Measurements from ENCODE around the gene ZFAND3.

The ZFAND3 gene

DNA sequence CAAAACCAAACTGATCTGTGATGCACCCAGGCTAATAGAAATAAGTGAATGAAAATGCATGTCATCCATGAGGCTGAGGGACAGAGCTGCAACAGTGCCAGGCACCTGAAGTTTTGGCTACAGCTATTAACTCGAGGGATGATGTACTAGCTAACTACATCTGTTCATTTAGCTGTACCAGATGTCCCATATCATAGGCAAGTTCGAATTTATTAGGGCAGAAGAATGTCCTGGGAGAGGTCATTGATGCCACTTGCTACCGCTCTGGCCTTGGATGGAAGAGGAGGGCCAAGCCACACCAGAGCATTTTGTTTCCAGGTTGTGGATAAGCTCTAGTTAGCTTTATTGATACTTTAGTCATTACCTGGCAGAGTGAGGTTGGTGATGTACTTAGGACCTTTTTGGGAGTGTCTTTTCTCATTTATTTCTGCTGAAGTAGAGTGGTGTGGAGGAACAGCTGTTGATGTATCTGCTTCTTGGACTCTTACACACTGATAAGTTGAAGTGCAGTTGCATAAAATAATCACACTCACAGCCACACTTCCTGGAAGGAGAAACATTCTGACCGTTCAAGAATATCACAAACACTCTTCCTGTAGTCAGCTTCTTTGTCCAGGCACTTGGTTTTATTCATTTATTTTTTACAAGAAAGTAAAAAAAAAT lies 8.2 kb downstream of the ZFAND3 start:
- no peak for DNase-seq

DNA sequence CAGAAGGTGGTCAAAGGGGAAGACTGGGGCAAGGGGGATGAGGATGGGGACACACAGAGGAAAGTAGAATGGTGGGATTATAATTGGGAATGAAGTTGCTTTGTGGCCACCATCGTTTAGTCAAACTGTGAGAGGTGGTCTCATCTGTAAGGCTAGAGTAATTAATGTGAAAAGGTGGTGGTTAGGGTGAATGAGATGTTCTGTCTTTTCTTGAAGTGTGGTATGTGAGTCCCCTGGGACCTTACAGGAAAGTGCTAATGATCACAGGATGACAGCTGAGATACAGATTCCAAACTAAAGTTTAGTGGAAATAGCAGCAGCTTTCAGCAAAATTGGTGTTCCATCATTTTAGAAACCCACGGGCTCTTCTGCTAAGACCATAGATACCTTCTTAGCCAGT lies 10.7 kb downstream of the ZFAND3 start:
- no peak for DNase-seq

DNA sequence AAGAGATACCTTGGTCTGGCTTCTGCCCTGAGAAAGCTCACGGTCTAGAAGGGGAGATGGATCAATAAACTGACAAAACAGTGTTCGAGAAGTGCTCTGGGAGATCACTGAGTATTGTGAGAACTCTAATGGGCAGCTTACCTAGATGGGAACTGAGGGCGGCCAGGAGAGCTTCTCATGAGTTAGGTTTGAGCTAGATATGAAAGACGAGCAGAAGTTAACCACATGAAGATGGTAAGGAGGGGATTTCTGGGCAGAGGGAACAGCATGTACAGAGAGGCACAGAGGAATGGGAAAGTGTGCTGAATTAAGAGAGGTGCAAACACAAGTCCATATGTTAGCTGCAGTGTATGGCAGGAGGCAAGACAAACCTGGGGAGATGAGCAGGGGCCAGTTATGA lies 11.9 kb downstream of the ZFAND3 start:
- no peak for DNase-seq

DNA sequence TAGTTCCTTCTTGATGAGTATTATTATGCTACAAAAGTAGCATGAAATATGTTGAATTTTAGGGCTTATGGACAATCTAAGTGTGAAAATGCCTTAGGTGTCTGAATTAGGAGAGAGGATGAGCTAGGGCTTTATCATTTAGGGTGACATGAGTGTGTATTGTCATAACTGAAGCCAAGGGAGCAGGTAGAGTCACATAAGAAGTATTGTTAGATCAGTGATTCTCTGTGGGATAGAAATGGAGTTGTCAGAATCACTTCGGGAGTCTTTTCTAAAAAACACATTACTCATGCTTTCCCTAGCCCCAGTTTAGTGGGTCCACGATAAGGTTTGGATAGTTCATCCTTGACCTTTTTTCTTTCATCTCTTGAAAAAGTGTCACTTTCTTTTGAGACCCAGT lies 16.4 kb downstream of the ZFAND3 start:
- DNase-seq: no peak

DNA sequence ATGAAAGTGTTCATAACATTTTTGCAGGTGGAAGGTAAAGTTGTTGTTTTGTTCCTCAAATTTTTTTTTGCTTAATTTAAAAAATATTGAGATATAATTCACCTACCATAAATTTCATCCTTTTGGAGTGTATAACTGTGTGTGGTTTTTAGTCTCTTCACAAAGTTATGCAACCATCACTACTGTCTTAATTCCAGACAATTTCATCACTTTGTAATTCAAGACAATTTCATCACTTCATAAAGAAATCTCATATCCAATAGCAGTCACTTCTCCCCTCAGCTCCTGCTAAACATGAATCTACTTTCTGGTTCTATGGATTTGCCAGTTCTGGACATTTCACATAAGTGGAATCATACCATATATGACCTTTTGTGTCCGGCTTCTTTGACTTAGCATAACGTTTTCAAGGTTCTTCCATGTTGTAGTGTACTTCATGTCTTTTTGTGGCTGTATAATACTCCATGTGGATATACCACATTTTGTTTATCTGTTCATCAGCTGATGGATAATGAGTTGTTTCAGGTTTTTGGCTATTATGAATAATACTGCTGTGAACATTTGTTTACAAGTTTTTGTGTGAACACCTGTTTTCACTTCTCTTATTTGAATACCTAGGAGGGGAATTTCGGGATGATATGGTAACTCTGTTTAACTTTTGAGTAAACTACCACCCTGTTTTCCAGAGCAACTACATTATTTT lies 18.8 kb downstream of the ZFAND3 start:
- no peak for DNase-seq

DNA sequence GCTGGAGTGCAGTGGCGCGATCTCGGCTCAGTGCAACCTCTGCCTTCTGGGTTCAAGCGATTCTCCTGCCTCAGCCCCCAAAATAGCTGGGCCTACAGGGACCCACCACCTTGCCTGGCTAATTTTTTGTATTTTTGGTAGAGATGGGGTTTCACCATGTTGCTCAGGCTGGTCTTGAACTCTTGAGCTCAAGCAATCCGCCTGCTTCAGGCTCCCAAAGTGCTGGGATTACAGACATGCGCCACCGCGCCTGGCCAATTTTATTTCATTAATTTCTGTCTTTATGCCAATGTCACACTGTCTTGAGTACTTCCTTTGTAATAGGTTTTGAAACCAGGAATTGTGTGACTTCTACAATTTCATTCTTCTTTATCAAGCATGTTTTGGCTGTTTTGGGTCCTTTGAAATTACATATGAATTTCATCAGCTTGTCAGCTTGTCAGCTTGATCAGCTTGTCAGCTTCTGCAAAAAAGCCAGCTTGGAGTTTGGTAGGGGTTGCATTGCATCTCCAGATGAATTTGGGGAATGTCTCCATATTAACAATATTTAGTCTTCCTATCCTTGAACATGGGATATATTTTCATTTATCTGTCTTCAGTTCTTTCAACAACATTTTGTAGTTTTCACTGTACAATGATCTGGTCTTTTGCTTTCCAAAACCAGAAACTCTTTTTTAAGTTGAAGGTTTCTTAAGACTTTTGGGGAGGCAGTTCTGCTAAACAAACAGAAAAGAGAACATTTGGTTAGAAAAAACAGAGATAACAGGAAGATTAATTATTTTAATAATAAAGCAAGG lies 20.8 kb downstream of the ZFAND3 start:
- no peak for DNase-seq

DNA sequence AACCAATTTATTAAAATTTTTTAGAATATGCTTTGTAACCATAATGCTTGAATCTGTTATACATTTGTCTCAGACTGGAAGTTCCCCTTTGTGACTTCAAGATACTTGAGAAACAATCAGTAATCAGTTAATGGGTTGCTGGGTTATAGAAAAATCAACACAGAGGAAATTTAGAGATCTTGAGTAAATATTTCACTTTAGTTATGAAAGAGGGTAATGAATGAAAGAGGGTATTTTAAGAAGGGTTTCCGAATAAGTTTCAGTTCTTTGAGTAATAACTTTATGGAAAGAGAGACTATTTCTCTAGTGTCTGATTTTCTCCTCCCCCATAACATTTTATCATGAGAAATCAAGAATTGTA lies 21.4 kb downstream of the ZFAND3 start:
- no peak for DNase-seq

DNA sequence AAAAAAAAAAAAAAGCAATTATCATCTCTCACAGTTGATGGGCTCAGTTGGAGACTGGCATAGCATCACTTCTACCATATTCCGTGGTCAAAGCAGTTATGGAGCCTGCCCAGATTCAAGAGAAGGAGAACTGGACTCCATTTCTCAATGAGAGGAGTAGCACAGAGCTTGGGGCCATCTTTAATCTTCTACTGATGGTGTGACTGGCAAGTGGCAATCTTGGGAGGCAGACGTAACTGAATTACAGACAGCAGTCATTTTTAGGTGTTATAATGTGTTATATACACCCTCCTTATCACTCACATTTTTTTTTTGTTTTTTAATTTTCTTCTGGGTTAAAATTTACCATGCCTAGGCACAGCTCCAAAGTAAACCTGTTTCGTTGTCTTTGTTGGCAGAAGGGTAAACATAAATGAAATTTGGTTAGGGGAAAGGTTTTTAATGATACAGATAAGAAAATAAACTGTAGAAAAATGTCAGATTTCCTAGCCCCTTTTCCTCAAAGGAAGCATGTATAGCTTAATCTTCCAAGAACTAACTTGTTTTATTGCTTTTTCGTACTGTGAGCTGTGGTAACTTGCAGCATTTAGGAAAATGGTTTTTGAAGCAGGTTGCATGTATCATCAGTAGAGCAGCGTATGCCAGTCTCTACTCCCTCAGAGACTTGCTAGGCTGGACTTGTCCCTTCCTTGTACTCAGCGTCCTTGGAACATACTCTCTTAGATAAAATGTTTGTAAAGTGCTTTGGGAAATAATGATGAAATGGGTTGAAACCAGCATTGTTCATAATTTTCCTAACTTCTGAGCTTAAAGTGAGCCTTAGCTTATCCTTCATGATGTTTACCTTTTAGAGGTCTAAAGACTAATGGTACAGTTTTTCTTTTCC lies 25.7 kb downstream of the ZFAND3 start:
- no peak for DNase-seq

DNA sequence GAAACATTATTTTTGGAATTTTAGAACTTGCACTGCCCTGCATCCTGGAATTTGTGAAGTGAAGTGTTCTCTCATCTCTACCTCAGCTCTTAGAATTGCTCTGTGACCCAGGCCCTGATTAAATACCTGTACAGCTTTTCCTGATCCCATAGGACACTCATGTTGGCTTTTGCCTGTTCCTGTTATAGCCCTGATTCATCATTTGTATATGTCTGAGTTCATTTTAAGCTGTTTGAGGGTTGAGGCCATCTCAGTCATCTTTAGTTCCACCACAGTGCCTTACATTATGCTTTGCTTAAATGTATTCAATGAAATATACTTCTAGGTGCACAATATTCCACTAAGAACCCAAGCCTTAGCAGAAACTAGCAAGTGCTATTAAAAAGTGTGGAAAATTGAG lies 26.4 kb downstream of the ZFAND3 start:
- DNase-seq: no peak

DNA sequence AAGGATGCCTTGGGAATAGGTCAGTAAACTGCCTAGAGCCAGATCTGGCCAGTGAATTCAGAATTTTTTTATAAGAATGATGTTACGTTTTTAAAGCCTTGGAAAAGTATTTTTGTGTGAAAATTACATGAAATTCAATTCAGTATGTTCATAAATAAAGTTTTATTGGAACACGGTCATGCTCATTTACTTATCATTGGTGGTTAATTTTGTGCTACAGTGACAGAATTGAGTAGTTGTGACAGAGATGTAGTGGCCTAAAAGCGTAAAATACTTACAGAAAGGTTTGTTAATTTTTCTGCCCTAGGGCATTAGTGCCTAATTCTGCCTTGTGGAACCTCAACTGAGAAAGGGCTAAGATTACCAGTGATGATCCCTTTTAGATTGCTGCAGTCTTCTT lies 28.2 kb downstream of the ZFAND3 start:
- DNase-seq: no peak

DNA sequence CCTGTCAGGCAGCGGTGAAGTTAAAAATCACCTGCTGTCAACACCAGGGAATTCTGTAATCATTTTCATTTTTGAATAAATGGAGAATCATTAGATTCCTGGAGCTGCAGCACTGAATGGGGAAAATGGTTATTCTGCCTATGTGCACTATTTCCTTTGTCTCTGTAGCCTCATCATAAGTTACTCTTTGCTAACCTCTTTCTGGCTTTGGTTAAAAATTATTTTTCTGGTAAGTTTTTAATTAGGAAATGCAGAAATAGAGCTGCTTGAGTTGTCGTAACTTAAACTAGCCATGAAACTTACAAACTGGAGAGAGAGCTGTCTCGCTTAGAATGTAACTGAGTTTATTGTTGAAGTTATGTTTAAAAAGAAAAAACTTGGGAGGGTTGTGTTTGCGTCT lies 28.8 kb downstream of the ZFAND3 start:
- DNase-seq: no peak

DNA sequence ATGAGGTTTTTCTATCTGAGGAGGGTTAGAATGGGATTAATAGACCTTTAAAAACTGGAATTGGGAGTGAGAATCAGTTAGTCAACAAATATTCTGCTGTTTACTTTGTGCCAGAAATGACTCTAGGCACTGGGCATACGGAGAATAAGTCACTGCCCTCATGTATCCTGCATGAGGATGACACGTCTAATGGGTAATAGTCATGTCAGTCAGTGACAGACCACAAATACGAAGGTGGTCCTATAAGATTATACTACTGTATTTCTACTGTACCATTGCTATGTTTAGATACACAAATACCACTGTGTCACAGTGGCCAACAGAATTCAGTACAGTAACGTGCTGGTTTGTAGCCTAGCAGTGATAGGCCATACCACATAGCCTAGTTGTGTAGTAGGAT lies 30.7 kb downstream of the ZFAND3 start:
- DNase-seq: no peak

DNA sequence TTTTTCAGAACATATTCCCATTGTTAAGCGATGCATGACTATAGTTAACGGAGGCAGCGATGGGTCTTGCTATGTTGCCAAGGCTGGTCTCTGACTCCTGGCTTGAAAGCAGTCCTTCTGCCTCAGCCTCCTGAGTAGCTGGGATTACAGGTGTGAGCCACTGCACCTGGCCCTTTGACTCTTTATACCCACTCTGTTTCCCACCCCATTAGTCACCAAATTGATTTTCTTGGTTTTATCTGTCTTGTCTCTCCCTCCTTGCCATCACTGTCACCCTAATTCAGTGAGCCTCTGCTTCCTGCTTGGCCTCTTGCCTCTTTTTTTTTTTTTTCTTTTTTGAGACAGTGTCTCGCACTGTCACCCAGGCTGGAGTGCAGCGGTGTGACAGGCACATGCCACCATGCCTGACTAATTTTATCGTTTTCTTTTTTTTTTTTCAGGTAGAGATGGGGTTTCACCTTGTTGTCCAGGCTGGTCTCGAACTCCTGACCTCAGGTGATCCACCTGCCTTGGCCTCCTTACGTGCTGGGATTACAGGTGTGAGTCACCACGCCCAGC lies 31.3 kb downstream of the ZFAND3 start:
- DNase-seq: peak; percentile 9

DNA sequence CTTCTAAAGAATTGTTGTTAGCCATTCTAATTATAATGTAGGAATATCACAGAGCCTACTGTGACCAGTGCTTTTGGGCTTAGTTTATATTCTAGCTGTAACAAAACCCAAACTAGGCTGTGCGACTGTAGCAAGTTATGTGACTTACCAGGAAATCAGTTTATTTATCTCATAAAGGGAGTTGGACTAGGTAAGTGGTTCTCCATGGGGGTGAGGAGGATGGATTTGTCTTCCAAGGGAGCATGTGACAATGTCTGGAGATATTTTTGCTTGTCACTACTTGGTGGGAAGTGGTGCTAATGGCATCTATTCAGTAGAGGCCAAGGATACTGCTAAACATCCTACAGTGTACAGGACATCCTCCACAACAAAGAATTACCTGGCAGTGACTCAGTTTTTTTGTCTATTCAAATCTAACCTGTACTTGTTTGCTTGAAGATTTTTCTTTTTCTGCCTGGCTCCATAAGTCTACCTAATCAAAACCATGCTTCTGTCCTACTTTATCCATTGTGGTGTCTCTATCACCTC lies 32.5 kb downstream of the ZFAND3 start:
- DNase-seq: no peak

DNA sequence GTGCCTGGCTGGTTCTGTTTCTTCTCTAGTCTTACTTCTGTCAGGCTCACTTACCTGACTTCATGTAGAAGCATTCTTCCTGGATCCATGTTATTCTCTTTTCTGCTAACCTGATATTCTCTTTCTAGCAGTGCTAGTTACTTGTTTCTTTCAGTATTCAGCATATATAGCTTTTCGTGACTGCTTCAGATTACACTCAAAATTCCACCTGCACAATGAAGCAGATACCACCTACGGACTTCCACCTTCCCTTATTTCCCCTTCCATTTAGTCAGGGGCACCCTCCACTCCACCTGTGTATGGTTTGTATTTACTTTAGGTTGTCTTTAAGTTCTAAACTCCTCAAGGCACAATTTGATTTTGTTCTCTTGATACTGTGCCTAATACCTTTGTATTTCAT lies 36.8 kb downstream of the ZFAND3 start:
- DNase-seq: no peak

DNA sequence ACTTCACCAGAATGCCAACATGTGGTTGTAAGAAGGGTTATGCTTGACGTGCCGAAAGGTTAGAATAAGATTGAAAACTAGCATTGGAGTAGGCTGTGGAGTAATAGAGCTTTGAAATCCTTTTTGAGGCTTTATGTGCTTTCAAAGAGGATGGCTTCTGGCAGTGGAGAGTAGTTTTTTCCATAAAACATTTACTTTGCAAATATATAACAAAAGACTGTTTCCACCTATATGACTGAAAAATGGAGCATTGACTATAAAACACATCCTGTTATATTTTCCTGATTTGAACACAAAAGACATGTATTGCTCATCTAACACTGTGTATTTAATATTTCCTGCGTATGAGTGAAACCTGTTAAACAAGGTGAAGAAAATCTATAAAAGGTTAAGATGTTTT lies 38.8 kb downstream of the ZFAND3 start:
- no peak for DNase-seq

DNA sequence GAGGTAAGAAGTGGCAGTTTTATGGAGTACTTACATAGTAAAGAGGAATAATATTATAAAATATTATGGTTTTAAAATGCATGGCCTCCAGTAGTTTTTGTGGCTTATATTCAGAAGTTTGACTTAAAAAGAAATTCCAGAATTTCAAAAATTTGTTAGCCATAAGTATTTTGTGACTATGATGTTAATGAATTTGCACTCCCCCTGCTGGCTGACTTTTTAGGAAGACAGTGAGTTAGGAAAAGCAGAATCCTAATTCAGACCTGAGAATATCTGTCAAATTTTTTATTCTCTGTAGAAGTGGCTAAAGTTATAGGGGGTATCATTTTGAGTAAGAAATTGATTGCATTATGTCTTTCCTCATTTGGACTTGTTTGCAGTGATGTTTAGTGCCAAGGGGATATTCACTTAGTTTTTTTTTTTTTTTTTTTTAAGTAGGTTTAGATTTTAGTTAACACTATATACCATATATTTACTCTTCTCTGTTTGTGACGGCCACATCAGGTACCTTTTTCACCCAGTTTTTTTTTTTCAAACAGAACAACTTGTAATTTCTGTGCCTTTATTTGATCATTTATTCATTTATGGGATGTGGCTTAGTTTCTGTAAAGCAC lies 40.8 kb downstream of the ZFAND3 start:
- DNase-seq: peak; percentile 52

DNA sequence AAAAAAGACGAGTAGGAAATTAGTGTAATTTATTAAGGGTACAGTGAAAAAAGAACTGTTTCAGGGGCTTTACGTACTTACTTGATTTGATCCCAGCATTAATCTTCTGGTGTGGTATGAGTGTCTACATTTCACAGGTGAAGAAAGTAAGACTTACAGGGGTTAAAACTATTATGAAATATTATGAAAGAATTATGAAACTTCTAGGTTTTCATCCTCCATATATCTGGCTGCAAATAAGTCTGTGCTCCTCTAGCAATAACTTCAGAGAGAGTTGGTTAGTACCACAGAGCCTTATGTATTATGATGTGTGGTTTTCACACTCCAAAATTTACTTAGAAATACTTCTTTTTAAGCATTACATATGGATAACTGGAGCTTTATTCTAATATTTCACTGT lies 41.9 kb downstream of the ZFAND3 start:
- no peak for DNase-seq

DNA sequence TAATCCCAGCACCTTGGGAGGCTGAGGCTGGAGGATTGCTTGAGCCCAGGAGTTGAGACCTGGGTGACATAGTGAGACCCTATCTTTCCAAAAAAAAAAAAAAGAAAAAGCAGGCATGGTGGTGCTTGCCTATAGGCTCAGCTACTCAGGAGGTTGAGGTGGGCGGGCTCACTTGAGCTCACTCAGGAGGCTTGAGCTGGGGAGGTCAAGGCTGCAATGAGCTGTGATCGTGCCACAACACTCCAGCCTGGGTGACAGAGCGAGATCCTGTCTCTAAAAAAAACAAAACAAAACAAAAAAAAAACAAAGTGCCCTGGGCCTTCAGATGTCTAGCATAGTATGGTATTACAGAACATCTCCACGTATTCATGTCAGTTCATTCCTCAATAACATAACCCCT lies 42.9 kb downstream of the ZFAND3 start:
- DNase-seq: no peak

DNA sequence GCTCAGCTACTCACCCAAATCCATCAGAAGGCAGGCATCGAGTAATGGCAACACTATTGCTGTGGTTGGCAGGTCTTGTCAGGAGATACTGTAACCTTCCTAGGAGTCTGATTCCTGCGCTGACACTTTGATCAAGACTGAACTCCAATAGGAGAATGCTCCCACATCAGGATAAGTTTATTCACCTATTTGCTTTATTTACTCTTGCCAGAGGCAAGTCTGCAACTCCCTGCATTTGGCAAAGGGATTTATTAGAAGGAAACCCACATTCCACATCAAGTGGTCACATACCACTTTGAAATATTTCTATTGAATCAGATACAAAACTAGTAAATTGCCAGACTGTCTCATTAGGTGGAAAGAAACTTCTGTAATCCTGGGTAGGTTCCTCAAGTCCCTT lies 43.5 kb downstream of the ZFAND3 start:
- DNase-seq: no peak

DNA sequence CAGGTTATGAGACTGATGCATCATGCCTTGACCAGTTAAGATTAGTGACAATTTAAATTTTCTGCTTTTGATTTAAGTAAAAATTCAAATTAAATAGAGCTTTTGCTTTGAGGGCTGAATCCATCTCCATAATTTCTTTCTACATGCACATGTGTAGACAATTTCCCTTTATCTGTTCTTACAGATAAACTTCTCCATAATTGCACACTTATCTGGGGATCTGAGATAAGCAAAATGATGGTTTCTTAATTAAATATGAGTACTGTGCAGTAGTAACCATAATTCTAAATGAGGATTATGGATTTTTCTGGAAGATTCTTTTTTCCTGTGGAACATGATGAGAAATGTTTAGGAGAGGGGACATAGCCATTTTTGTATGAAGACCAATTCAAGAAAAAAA lies 44.7 kb downstream of the ZFAND3 start:
- DNase-seq: no peak

DNA sequence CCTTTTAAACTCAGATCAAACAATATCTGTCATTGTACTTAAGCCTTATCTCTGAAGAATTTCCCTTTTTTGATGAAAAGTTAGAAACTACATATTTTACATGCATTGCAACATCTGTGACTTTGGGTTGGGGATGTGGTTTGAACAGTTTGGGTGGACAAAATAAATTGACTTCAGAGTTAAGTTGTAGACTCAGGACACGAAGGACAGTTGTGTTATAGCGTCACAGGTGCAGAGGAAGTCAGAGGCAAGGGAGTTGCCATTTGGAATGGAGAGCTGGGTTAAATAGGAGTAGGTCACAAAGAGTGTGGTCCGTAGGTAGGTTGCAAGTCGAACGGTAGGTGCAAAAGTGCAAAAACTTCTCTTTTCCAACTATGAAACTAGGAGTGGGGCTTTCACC lies 46.0 kb downstream of the ZFAND3 start:
- no peak for DNase-seq

Data from DMS53 (cell line).